ENCODE results near the gene ZBTB2. TPM values are rescaled to one million over a fixed set of nuclear protein-coding genes. Genes with fewer than 3 reads are reported as not detected.

Gene ZBTB2
- total and polyA plus RNA-seq, 2 experiments from 2014 or later: 5.6 to 9.9 TPM

DNA sequence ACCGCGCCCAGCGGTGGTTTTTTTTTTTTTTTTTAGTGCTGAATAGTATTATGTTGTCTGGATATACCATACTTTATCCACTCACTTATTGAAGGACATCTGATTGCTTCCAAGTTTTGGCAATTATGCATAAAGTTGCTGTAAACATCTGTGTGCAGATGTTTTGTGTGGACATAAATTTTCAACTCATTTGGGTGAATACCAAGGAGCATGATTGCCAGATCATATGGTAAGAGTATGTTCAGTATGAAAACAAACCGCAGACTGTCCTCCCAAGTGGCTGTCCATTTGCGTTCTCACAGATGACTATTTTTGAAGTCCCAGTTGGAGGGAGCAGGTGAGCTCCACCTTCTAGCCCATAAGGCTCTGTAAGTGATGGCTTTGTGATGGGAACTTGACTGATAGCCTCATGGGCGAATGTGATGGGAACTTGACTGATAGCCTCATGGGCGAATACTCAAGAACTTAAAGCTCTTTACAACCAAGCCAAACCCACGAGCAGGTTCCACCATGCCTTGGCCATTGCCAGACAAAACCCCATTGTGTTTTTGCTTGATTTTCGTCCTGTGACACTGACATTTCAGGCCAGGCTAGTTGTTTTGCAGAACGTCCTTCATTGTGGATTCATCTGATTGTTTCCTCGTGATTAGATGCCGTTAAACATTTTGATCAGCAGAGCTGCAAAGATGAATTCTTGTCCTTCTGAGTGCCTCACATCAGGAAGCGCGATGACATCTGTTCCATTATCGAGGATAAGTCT is 51.0 kb downstream of the ZBTB2 start:
- Histone ChIP-seq H3K4me1 (ENCODE audit: low read depth) (no peaks in the 10 kb centered on the region), H3K27ac (no peak overlapping the region), H3K4me3 (no peak overlapping the region), H3K9me3 (ENCODE audit: low read depth) (no peaks in the 10 kb centered on the region), H3K27me3 (no peaks in the 10 kb centered on the region), H3K36me3 (no peaks in the 10 kb centered on the region)
- TF ChIP-seq, protein P1, sequence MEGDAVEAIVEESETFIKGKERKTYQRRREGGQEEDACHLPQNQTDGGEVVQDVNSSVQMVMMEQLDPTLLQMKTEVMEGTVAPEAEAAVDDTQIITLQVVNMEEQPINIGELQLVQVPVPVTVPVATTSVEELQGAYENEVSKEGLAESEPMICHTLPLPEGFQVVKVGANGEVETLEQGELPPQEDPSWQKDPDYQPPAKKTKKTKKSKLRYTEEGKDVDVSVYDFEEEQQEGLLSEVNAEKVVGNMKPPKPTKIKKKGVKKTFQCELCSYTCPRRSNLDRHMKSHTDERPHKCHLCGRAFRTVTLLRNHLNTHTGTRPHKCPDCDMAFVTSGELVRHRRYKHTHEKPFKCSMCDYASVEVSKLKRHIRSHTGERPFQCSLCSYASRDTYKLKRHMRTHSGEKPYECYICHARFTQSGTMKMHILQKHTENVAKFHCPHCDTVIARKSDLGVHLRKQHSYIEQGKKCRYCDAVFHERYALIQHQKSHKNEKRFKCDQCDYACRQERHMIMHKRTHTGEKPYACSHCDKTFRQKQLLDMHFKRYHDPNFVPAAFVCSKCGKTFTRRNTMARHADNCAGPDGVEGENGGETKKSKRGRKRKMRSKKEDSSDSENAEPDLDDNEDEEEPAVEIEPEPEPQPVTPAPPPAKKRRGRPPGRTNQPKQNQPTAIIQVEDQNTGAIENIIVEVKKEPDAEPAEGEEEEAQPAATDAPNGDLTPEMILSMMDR (IDR thresholded peaks at IDR 0.05; ENCODE audit: low read depth, low read length): no peak
- DNase-seq (ENCODE audit: low read depth in 1 of 2, low spot score in 1 of 2): no peak

DNA sequence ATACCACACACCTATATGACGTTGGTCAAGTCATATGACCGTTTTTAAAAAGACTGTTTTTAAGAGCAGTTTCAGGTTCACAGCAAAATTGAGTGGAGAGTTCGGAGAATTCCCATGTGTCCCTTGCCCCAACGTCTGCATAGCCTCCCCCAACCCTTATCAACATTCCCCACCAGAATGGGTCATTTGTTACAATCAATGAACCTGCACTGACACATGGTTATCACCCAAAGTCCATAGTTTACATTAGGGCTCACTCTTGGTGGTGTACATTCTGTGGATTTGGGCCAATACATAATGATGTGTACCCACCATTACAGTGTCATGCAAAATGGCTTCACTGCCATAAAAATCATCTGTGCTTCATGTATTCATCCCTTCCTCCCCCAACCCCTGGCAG is 52.0 kb downstream of the ZBTB2 start:
- TF ChIP-seq, protein P1 (IDR thresholded peaks at IDR 0.05; ENCODE audit: low read depth, low read length): no peak
- no peaks in the 10 kb centered on the region for H3K27me3 ChIP-seq
- H3K4me1 ChIP-seq (ENCODE audit: low read depth): no peaks in the 10 kb centered on the region
- no peak overlapping the region for H3K4me3 ChIP-seq
- no peaks in the 10 kb centered on the region for H3K36me3 ChIP-seq
- DNase-seq (ENCODE audit: low read depth in 1 of 2, low spot score in 1 of 2): no peak
- H3K9me3 ChIP-seq (ENCODE audit: low read depth): no peaks in the 10 kb centered on the region
- no peak overlapping the region for H3K27ac ChIP-seq

DNA sequence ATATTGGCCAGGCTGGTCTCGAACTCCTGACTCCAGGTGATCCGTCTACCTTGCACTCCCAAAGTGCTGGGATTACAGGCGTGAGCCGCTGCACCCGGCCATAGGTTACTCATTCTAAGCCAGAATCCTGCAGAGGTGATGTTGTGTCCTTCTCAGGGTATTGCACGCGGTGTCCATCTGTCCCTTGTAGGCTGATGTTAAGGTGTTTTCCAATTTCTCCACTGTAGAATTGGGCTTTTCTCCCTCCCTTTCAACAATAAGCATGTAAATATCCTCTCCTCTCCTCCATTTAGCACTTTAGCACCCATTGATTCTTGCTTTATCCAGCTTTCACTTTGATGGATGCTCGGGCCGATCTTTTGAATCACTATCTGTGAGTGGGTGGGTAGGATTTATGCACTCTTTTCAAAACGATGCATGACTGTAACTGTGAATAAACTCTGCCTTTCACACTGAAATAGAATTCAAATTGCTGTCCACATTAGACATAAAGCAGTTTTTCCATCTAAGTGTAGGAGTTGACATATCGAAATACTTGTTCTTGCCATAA is 52.6 kb downstream of the ZBTB2 start:
- DNase-seq (ENCODE audit: low read depth in 1 of 2, low spot score in 1 of 2): no peak
- no peaks in the 10 kb centered on the region for H3K36me3 ChIP-seq
- no peak overlapping the region for H3K27ac ChIP-seq
- no peaks in the 10 kb centered on the region for H3K9me3 ChIP-seq (ENCODE audit: low read depth)
- no peaks in the 10 kb centered on the region for H3K27me3 ChIP-seq
- no peak overlapping the region for H3K4me3 ChIP-seq
- TF ChIP-seq, protein P1 (IDR thresholded peaks at IDR 0.05; ENCODE audit: low read depth, low read length): no peak
- H3K4me1 ChIP-seq (ENCODE audit: low read depth): no peaks in the 10 kb centered on the region

DNA sequence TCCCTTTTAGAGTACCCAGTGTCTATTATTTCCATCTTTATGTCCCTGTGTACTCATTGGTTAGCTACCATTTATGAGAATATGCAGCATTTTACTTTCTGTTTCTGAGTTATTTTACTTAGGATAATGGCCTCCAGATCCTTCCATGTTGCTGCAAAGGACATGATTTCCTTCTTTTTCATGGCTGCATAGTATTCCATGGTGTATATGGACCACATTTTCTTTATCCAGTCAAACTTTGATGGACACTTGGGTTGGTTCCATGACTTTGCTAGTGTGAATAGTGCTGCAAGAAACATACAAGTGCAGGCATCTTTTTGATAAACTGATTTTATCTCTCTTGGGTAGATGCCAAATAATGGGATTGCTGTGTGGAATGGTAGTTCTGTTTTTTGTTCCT is 55.4 kb downstream of the ZBTB2 start:
- no peaks in the 10 kb centered on the region for H3K27me3 ChIP-seq
- TF ChIP-seq, protein P1 (IDR thresholded peaks at IDR 0.05; ENCODE audit: low read depth, low read length): no peak
- H3K4me3 ChIP-seq: no peak overlapping the region
- no peak overlapping the region for H3K27ac ChIP-seq
- no peaks in the 10 kb centered on the region for H3K9me3 ChIP-seq (ENCODE audit: low read depth)
- no peaks in the 10 kb centered on the region for H3K4me1 ChIP-seq (ENCODE audit: low read depth)
- DNase-seq (ENCODE audit: low read depth in 1 of 2, low spot score in 1 of 2): no peak
- H3K36me3 ChIP-seq: no peaks in the 10 kb centered on the region

DNA sequence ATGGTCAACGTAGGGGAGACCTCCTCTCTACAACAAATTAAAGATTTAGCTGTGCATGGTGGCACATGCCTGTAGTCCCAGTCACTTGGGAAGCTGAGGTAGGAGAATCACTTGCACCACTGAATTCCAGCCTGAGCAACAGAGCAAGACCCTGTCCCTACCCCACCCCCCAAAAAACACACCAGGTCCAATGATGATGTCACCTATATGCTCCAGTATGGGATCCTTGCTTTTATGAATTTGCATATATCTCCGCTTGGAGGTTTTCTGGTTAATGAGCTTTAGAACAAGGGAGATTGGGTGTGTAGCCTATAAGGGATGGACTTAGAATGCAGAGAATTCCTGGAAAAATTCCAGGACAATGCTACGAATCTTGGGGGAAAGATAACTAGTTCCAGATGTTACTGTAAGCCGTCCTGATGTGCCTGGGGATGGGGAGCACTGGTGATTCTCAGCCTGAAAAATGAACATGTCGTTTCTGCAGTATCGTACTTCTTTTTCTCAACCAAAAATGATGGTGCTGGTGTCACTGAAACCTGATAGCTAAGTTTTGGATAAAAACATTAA is 61.1 kb downstream of the ZBTB2 start:
- Histone ChIP-seq H3K4me1 (ENCODE audit: low read depth) (no peaks in the 10 kb centered on the region), H3K9me3 (ENCODE audit: low read depth) (no peaks in the 10 kb centered on the region), H3K4me3 (no peak overlapping the region), H3K27ac (no peak overlapping the region), H3K36me3 (no peaks in the 10 kb centered on the region), H3K27me3 (no peaks in the 10 kb centered on the region)
- DNase-seq (ENCODE audit: low read depth in 1 of 2, low spot score in 1 of 2): peak in 1 of 2 donors; percentile 91
- TF ChIP-seq, protein P1 (IDR thresholded peaks at IDR 0.05; ENCODE audit: low read depth, low read length): no peak

Measured in cardiac muscle cell (in vitro differentiated cells and primary cell).